Neuronal stem cell (in vitro differentiated cells): Measurements from ENCODE around the gene CPM.
"Not testable (repeated sequence)": the region's sequence is repeated elsewhere in the genome, so short reads cannot be mapped to it uniquely, and the experiment has no call there.

Experiments
- DNase-seq: peaks from one replicate; pipeline ENCODE4 v3.0.0-alpha.2; 2013; ENCODE audit warnings: low spot score
- H2AFZ ChIP-seq: one replicate; pipeline ENCODE4 v1.6.1; 2013; ENCODE audit warnings: mild to moderate bottlenecking, low read length, inconsistent platforms
- H2AK5ac ChIP-seq: 2 replicates; pipeline ENCODE4 v1.6.1; 2013; ENCODE audit warnings: low read depth, mild to moderate bottlenecking, inconsistent platforms, low read length, moderate library complexity, mixed read lengths
- H2BK120ac ChIP-seq: 2 replicates; pipeline ENCODE4 v1.6.1; 2013; ENCODE audit warnings: low read depth, mild to moderate bottlenecking, inconsistent platforms, low read length, moderate library complexity, mixed read lengths
- H2BK12ac ChIP-seq: one replicate; pipeline ENCODE4 v1.6.1; 2013; ENCODE audit warnings: low read length, inconsistent platforms
- H2BK15ac ChIP-seq: 2 replicates; pipeline ENCODE4 v1.6.1; 2013; ENCODE audit warnings: mild to moderate bottlenecking, low read length, inconsistent platforms, mixed read lengths
- H2BK5ac ChIP-seq: one replicate; pipeline ENCODE4 v1.6.1; 2013; ENCODE audit warnings: inconsistent platforms, mild to moderate bottlenecking, low read length, moderate library complexity
- H3K14ac ChIP-seq: one replicate; pipeline ENCODE4 v1.6.1; 2013; ENCODE audit warnings: low read length, inconsistent platforms
- H3K18ac ChIP-seq: 2 replicates; pipeline ENCODE4 v1.6.1; 2013; ENCODE audit warnings: low read length, inconsistent platforms
- H3K23ac ChIP-seq: 2 replicates; pipeline ENCODE4 v1.6.1; 2013; ENCODE audit warnings: low read depth, mild to moderate bottlenecking, mixed read lengths, low read length, inconsistent platforms; ENCODE audit not compliant: poor library complexity
- H3K27ac ChIP-seq: replicated peaks from 3 replicates; pipeline ENCODE4 v1.5.1; 2013; ENCODE audit warnings: low read length, inconsistent platforms
- H3K27me3 ChIP-seq, 3 experiments: 2 replicates each; pipeline ENCODE4 v1.6.1; 2013; ENCODE audit warnings: low read length in 3 of 3, mild to moderate bottlenecking in 2 of 3, inconsistent platforms in 1 of 3, low read depth in 1 of 3, mixed read lengths in 1 of 3, moderate library complexity in 1 of 3; ENCODE audit not compliant: control insufficient read depth in 3 of 3, insufficient read depth in 3 of 3
- H3K36me3 ChIP-seq, 2 donors: replicated peaks in 1 of 2; 2 replicates each; pipeline ENCODE4 v1.6.1; 2013; ENCODE audit warnings: low read length in 2 of 2; ENCODE audit not compliant: control insufficient read depth in 2 of 2, insufficient read depth in 2 of 2
- H3K4ac ChIP-seq: 2 replicates; pipeline ENCODE4 v1.6.1; 2013; ENCODE audit warnings: inconsistent platforms, mild to moderate bottlenecking, low read length, moderate library complexity
- H3K4me1 ChIP-seq, 2 donors: 1 replicate in 1 of 2; 2 replicates in 1 of 2; pipeline ENCODE4 v1.6.1; 2013; ENCODE audit warnings: low read length in 2 of 2, low read depth in 1 of 2; ENCODE audit not compliant: control insufficient read depth in 2 of 2, insufficient read depth in 1 of 2
- H3K4me2 ChIP-seq: one replicate; pipeline ENCODE4 v1.6.1; 2013; ENCODE audit warnings: mild to moderate bottlenecking, low read length, inconsistent platforms; ENCODE audit not compliant: insufficient read depth, poor library complexity, severe bottlenecking
- H3K4me3 ChIP-seq, 2 donors: 2 replicates each; pipeline ENCODE4 v1.5.1; 2013; ENCODE audit warnings: low read length in 2 of 2, mild to moderate bottlenecking in 2 of 2, inconsistent platforms in 1 of 2, moderate library complexity in 1 of 2
- H3K79me1 ChIP-seq: one replicate; pipeline ENCODE4 v1.6.1; 2013; ENCODE audit warnings: low read depth, mild to moderate bottlenecking, inconsistent platforms, low read length, moderate library complexity
- H3K9ac ChIP-seq: one replicate; pipeline ENCODE4 v1.6.1; 2013; ENCODE audit warnings: mild to moderate bottlenecking, low read depth, low read length, inconsistent platforms; ENCODE audit not compliant: poor library complexity
- H3K9me3 ChIP-seq, 2 donors: replicated peaks in 1 of 2; 2 replicates each; pipeline versions ENCODE3 to v1.6.1; 2013; ENCODE audit warnings: low read length in 2 of 2, mild to moderate bottlenecking in 2 of 2, inconsistent platforms in 1 of 2, low read depth in 1 of 2, mixed read lengths in 1 of 2, moderate library complexity in 1 of 2; ENCODE audit not compliant: control insufficient read depth in 2 of 2, insufficient read depth in 1 of 2
- H4K8ac ChIP-seq: one replicate; pipeline ENCODE4 v1.6.1; 2013; ENCODE audit warnings: low read depth, mild to moderate bottlenecking, inconsistent platforms, low read length, moderate library complexity
- H4K91ac ChIP-seq: one replicate; pipeline ENCODE4 v1.6.1; 2013; ENCODE audit warnings: low read length, low read depth, mild to moderate bottlenecking, inconsistent platforms; ENCODE audit not compliant: poor library complexity
- WGBS, 2 donors: extraction: QIAGEN DNeasy Blood & Tissue Kit; methylation state at CpG; one replicate each; pipeline ENCODE4 v1.1.7; 2013; ENCODE audit warnings: missing lambda C conversion rate in 2 of 2, mixed read lengths in 1 of 2; ENCODE audit not compliant: insufficient read length in 2 of 2, insufficient replicate concordance in 1 of 2; ENCODE audit errors: extremely low coverage in 2 of 2; 5-methylcytosine and 5-hydroxymethylcytosine counted together

Gene CPM

DNA sequence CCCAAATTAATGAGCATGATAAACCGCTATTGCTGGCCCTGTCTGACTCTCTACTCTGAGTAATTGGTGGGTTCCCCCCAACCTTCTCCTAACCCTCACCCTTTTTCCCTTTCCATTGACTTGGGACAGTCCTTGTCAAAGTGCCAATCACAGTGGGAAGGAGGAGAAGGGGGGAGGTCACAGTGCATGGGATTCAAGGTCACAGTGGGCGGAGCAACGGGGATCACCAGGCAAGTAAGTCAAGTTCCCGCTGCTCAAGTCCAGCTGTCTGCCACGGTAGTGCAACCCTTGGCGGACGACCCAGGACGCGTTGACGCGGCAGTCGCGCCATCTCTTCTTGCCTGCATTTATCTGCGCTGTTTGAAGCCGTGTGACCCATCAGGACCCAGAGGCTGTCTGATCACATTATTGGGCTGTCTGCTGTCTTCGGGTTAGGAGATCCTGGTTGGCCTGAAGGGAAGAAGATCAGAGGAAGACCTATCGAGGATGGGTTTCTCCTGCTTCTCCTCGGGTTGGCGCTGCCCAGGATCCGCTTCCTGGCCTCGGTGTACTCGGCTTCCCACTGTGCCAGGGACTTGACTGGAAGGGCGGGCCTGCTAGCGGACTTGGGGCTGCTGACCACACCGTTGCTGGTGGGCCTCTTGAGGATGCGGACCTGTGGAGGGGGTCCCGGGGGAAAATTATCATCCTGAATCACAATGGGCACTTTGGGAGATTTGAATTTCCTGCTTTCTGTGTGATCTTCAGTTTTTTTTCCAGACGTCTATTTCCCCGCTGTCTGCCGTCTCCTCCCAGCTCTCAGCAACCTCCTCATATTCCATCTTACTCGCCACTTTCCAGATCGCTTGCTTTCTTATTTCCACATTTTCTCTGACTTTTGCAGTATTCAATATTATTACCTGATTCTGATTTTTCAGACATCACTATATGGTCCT lies 128.0 kb downstream of the CPM start:
- Histone ChIP-seq H2AFZ (no peak overlapping the region), H3K9ac (peak overlapping the region; percentile 50), H2AK5ac (peak overlapping the region; percentile 41), H2BK120ac (no peak overlapping the region), H2BK5ac (peak overlapping the region; percentile 72), H3K36me3 (peaks cover 0 to 8% of the 10 kb centered on the region in 2 donors), H3K18ac (peak overlapping the region; percentile 29), H3K9me3 (peaks cover 0 to 5% of the 10 kb centered on the region in 2 donors), H3K4me1 (peaks cover 0 to 6% of the 10 kb centered on the region in 2 donors), H3K79me1 (peaks cover 2% of the 10 kb centered on the region), H2BK12ac (no peak overlapping the region), H3K4me2 (no peak overlapping the region), H3K23ac (peak overlapping the region; percentile 61), H4K8ac (no peak overlapping the region), H3K27ac (no peak overlapping the region), H3K14ac (no peak overlapping the region), H3K4me3 (no peak overlapping the region), H2BK15ac (no peak overlapping the region), H4K91ac (no peak overlapping the region), H3K4ac (no peak overlapping the region), H3K27me3 (no peaks in the 10 kb centered on the region)
- DNase-seq = no peak
- WGBS, 2 donors = 100% methylated on average over 2 of the region's 32 CpGs; no CpG with 5 or more reads in 1 of the 2 donors

DNA sequence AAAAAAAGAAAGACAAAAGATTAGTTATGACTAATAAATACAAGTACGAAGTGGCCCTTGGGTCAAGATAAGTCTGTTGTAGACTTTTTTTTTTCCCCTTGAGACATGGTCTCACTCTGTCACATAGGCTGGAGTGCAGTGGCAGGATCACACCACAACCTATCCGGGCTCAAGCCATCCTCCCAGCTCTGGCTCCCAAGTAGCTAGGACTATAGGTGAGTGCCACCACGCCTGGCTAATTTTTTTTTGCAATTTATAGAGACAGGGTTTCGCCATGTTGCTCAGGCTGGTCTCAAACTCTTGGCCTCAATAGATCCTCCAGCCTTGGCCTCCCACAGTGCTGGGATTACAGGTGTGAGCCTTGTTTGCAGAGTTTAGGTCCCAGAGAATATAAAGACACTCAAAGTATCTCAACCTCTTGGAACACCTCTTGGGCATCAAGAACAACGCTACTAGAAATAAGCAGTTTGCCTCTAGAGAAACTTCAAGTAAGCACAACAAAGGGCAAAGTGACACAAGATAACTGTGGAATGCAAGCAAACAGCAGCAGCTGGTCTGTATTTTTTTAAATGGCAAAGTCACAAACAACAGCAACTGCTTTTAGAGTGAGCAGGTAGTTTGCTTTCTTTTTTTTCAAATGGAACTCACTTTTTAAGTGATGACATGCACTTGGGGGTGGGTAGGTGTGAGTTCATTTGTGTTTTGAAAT lies 128.9 kb downstream of the CPM start:
- no peak overlapping the region for H3K9ac ChIP-seq
- no peak overlapping the region for H3K18ac ChIP-seq
- H3K27me3 ChIP-seq = no peaks in the 10 kb centered on the region
- no CpG with 5 or more reads among the region's 5 CpGs for WGBS, 2 donors
- no peak overlapping the region for H3K27ac ChIP-seq
- no peak for DNase-seq
- H3K4ac ChIP-seq = no peak overlapping the region
- H3K36me3 ChIP-seq = no peaks in the 10 kb centered on the region
- H2BK120ac ChIP-seq = no peak overlapping the region
- no peaks in the 10 kb centered on the region for H3K9me3 ChIP-seq
- H3K14ac ChIP-seq = no peak overlapping the region
- H4K91ac ChIP-seq = no peak overlapping the region
- H3K4me1 ChIP-seq = peaks cover 0 to 6% of the 10 kb centered on the region in 2 donors
- no peak overlapping the region for H3K4me2 ChIP-seq
- H2AFZ ChIP-seq = no peak overlapping the region
- H2BK12ac ChIP-seq = no peak overlapping the region
- H3K23ac ChIP-seq = no peak overlapping the region
- H3K79me1 ChIP-seq = peaks cover 2% of the 10 kb centered on the region
- no peak overlapping the region for H3K4me3 ChIP-seq
- H2BK5ac ChIP-seq = no peak overlapping the region
- H2BK15ac ChIP-seq = no peak overlapping the region
- no peak overlapping the region for H2AK5ac ChIP-seq
- H4K8ac ChIP-seq = no peak overlapping the region

DNA sequence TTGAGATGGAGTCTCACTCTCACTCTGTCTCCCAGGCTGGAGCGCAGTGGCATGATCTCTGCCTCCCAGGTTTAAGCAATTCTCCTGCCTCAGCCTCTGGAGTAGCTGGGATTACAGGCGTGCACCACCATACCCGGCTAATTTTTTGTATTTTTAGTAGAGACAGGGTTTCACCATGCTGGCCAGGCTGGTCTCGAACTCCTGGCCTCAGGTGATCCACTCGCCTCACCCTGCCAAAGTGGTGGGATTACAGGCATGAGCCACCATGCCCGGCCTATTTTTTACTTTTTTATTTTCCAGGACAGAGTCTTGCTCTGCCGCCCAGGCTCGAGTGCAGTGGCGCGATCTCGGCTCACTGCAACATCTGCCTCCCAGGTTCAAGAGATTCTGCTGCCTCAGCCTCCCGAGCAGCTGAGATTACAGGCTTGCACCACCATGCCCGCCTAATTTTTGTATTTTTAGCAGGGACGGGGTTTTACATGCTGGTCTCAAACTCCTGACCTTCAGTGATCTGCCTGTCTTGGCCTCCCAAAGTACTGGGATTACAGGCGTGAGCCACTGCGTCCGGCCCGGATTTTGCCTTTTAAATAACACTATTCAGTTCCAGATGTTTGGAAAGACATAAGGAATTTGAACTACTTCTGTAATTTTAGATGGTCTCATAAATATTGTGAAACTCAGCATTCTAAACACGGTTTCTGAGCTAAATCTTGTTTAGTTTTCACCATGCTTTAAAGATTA lies 129.9 kb downstream of the CPM start:
- H2BK12ac ChIP-seq, H3K9me3 ChIP-seq: not testable (repeated sequence)
- no CpG with 5 or more reads among the region's 19 CpGs for WGBS, 2 donors

More for the DNA sequence above, 129.9 kb downstream of the CPM start:
- not testable (repeated sequence) for H2BK15ac ChIP-seq, H2AFZ ChIP-seq, H3K27ac ChIP-seq, H3K4me3 ChIP-seq, H3K27me3 ChIP-seq, H4K91ac ChIP-seq, H3K9ac ChIP-seq, H3K23ac ChIP-seq, H2AK5ac ChIP-seq, H3K4me1 ChIP-seq, H3K79me1 ChIP-seq, H3K4me2 ChIP-seq, H3K18ac ChIP-seq, H3K14ac ChIP-seq, H3K4ac ChIP-seq, DNase-seq, H2BK5ac ChIP-seq, H3K36me3 ChIP-seq, H2BK120ac ChIP-seq, H4K8ac ChIP-seq
